ENCODE measurements around the gene HPS6.

DNA sequence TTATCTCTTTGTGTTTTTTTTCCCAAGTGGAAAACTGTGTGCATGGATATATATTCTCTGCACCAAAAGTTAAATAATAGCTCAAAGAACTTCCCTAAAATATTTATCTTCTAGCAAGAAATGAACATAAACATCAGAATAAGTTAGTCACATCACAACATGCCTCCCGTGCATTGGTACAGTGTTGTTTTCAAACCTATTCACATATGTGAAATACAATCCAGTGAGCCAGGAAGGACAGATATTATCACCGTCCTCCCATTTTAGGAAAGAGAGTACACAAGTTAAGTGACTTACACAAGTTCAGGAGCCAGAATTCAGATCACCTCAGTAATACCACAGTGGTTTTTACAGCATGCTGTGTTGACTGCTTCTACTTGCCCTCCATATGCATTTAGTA lies 31.4 kb upstream of the HPS6 start:
- TF ChIP-seq, protein P1, sequence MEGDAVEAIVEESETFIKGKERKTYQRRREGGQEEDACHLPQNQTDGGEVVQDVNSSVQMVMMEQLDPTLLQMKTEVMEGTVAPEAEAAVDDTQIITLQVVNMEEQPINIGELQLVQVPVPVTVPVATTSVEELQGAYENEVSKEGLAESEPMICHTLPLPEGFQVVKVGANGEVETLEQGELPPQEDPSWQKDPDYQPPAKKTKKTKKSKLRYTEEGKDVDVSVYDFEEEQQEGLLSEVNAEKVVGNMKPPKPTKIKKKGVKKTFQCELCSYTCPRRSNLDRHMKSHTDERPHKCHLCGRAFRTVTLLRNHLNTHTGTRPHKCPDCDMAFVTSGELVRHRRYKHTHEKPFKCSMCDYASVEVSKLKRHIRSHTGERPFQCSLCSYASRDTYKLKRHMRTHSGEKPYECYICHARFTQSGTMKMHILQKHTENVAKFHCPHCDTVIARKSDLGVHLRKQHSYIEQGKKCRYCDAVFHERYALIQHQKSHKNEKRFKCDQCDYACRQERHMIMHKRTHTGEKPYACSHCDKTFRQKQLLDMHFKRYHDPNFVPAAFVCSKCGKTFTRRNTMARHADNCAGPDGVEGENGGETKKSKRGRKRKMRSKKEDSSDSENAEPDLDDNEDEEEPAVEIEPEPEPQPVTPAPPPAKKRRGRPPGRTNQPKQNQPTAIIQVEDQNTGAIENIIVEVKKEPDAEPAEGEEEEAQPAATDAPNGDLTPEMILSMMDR (IDR thresholded peaks at IDR 0.05) = no peak
- TF ChIP-seq POLR2A (IDR thresholded peaks at IDR 0.05) = no peak

Measured in adrenal gland (tissue), 5 donors.